BJ (cell line): ENCODE results near the gene ASCL5. TPM values are rescaled to one million over a fixed set of nuclear protein-coding genes. Genes with fewer than 3 reads are reported as not detected.

ENCODE experiments used
- CTCF ChIA-PET: fragments of 350-600 bp; formaldehyde crosslinking; extraction: SDS; loops from one replicate; lab custom pipeline; 2021; ENCODE audit warnings: antibody characterized with exemption, inconsistent platforms; lab: Yijun Ruan, JAX
- POLR2A ChIA-PET: fragments of 300-600 bp; sonication (Branson Sonifier 250); formaldehyde crosslinking; extraction: SDS; loops from one replicate; lab custom pipeline; 2021; ENCODE audit warnings: antibody characterized with exemption; lab: Charles Lee
- DNase-seq: peaks from one replicate; pipeline ENCODE4 v3.0.0-alpha.2; 2011; ENCODE audit warnings: low read depth
- H3K27me3 ChIP-seq: 2 replicates; pipeline ENCODE4 v1.6.0; 2011; ENCODE audit warnings: low read length; ENCODE audit not compliant: control insufficient read depth, insufficient read depth
- H3K36me3 ChIP-seq: 2 replicates; pipeline ENCODE4 v1.5.1; 2011; ENCODE audit warnings: low read length; ENCODE audit not compliant: control insufficient read depth, insufficient read depth
- H3K4me3 ChIP-seq: 2 replicates; pipeline ENCODE4 v1.5.1; 2011; ENCODE audit warnings: low read depth, mild to moderate bottlenecking, control low read depth, low read length
- polyA minus RNA-seq: library from RNA; depleted of rRNA, polyadenylated mRNA; stranded (reverse); fragments of >200 nt; gene quantifications from 2 replicates; pipeline ENCODE4 v1.2.3, GENCODE V29; 2011; rRNA and poly(A)+ RNA removed
- polyA plus RNA-seq: library from polyadenylated mRNA; depleted of rRNA; stranded (reverse); fragments of >200 nt; gene quantifications from 2 replicates; pipeline ENCODE4 v1.2.3, GENCODE V29; 2011; rRNA removed
- TF ChIP-seq, protein P1 (sequence below): IDR thresholded peaks from 2 replicates; pipeline ENCODE4 v1.5.1; 2011; ENCODE audit warnings: low read depth, mild to moderate bottlenecking, control low read depth, inconsistent platforms, low read length, moderate library complexity; ENCODE audit not compliant: insufficient read depth

The ASCL5 gene, protein sequence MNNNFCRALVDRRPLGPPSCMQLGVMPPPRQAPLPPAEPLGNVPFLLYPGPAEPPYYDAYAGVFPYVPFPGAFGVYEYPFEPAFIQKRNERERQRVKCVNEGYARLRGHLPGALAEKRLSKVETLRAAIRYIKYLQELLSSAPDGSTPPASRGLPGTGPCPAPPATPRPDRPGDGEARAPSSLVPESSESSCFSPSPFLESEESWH
- polyA plus RNA-seq (0.06 TPM in 1 of 2 replicates, not detected in the other), polyA minus RNA-seq (not detected in 2 replicates)

DNA sequence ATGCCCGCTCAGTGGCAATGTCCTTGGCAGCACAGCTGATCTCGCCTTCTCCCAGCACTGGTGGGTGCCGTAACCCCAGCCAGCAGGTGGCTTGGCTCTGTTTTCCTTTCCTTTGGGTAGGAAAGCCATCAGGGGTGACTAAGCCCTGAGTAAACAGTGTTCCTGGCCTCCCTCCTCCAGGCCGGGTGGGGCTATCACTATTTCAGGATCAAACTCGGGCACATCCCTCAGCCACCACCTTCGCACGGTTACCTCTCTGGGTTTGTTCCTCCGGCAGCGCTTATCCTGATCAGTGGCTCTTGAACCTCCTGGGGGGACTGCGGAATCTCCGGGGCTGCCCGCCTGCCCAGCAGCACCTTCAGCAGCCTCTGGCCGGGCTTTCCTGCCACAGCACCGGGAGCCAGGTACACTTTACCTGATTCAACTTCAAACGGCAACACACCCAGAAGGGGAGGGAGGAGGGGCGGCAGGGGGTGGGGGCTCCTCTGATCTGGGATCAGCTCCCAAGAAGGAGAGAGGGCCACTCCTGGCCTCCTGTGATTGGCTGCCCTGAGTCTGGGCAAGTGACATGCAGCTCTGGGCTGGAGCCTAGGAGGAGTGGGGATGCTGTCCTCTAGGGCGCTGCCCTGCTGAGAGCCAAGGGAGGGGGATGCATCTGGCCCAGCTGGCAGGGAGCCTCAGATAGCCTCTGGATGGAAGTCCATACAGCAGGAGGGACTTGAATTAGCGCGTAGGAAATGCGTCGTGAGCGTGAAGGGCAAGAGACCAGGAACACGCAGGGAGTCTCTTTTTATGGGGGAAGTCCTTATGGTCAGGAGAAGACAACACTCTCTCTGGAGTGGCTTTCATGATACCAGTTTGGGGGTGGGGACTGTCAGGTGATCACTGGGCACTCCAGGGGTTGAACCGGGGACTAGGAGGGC, at the start of gene ASCL5:
TSS of gene ASCL5 (minus strand) at position 353 of the 923 bp plus-strand sequence. CDS start 11,812 bp downstream, outside the sequence.
- Histone ChIP-seq H3K27me3 (peaks cover 14% of the 10 kb centered on the region), H3K4me3 (no peak within 1 kb of the TSS), H3K36me3 (no peaks in the 10 kb centered on the region)
- DNase-seq: no peak
- ChIA-PET CTCF (interaction anchor here (1.5 to 3.0 kb wide), 3 partner anchors 8 to 13 kb away, joined by 4 to 16 read pairs (median 4); no protein-coding TSS in a partner anchor), POLR2A (no interaction called here)
- TF ChIP-seq, protein P1, sequence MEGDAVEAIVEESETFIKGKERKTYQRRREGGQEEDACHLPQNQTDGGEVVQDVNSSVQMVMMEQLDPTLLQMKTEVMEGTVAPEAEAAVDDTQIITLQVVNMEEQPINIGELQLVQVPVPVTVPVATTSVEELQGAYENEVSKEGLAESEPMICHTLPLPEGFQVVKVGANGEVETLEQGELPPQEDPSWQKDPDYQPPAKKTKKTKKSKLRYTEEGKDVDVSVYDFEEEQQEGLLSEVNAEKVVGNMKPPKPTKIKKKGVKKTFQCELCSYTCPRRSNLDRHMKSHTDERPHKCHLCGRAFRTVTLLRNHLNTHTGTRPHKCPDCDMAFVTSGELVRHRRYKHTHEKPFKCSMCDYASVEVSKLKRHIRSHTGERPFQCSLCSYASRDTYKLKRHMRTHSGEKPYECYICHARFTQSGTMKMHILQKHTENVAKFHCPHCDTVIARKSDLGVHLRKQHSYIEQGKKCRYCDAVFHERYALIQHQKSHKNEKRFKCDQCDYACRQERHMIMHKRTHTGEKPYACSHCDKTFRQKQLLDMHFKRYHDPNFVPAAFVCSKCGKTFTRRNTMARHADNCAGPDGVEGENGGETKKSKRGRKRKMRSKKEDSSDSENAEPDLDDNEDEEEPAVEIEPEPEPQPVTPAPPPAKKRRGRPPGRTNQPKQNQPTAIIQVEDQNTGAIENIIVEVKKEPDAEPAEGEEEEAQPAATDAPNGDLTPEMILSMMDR: no peak

DNA sequence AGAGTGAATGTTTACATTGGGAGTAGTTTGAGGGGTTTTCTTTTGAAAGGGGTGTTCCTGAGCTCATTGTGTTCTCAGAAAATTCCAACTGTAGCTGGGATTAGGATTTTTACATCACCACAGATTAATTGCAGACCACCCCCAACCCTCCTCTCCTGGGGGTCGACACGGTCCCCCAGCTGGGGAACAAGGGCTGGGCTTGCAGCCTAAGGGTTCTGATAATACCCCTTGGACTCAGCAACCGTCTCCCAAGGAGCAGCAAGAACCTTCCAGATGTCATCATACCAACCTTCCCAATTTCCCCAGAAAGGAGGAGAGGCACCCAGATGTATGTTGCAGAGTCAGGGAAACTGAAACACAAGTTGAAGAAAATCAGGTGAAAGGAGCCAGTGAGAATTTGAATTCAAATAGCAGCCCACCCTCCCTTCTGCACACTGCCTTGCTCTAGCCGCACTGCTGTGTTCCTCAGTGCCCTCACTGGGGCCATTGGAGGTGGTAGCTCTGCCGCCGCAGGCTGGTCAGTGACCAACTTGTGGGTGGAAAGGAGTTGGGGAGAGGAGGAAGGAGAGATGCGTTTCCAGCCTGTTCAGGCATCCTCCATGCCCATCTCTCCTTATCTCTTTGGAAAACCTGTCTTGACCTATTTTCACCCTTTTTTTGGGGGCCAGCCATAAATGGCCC, 49.0 kb upstream of the ASCL5 start:
- DNase-seq: no peak
- CTCF ChIA-PET: interaction anchor here (1.3 to 1.6 kb wide), 2 partner anchors 47 to 90 kb away, joined by 3 to 5 read pairs; no protein-coding TSS in a partner anchor
- POLR2A ChIA-PET: no interaction called here
- Histone ChIP-seq H3K4me3 (no peak overlapping the region), H3K36me3 (no peaks in the 10 kb centered on the region), H3K27me3 (no peaks in the 10 kb centered on the region; the same call in 1 of the 2 replicates)
- TF ChIP-seq, protein P1: no peak

- POLR2A ChIA-PET: no interaction called here
- DNase-seq: no peak
- H3K36me3 ChIP-seq: no peaks in the 10 kb centered on the region
- no peak overlapping the region for H3K4me3 ChIP-seq
- TF ChIP-seq, protein P1: no peak
- no peaks in the 10 kb centered on the region for H3K27me3 ChIP-seq
- CTCF ChIA-PET: no interaction called here
Measured at GRCh38 chr1:201173736-201174135, 46.8 kb upstream of the ASCL5 start.

DNA sequence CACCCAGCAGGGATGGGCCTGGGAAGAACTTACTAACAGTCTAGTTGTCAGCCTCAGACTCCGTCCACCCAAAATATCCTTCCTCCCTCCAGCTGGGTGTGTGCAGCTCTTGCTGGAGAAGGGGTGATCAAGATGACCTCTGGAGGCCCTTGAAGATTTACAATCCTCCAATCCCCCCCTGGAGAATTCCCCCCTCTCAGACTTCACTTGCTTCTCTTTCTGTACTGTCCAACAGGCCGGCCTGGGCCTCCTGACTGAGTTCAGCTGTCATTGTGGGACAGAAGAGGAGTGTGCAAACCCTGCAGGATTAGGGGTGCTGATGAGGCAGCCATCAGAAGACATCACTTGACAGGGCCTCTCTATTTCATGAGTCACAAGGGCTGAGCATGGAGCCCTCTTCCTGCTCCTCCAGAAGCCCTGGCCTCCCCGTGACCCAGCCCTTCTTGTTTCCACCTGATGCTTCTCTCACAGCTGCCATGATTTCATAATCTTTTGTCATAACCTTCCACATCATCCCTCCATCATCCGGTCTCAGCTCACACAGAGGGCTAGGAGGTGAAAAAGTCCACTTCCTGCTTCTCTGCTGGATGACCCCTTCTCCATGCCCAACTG, 46.1 kb upstream of the ASCL5 start:
- Histone ChIP-seq H3K4me3 (no peak overlapping the region), H3K27me3 (no peaks in the 10 kb centered on the region), H3K36me3 (no peaks in the 10 kb centered on the region)
- TF ChIP-seq, protein P1: no peak
- POLR2A ChIA-PET: no interaction called here
- CTCF ChIA-PET: no interaction called here
- DNase-seq: no peak
